Smooth muscle cell of the brain vasculature (primary cell): ENCODE measurements around the gene TFR2.

ENCODE experiments used
- DNase-seq: peaks from one replicate; pipeline ENCODE4 v3.0.0-alpha.2; 2012; ENCODE audit warnings: low read depth, low spot score

TFR2 gene

DNA sequence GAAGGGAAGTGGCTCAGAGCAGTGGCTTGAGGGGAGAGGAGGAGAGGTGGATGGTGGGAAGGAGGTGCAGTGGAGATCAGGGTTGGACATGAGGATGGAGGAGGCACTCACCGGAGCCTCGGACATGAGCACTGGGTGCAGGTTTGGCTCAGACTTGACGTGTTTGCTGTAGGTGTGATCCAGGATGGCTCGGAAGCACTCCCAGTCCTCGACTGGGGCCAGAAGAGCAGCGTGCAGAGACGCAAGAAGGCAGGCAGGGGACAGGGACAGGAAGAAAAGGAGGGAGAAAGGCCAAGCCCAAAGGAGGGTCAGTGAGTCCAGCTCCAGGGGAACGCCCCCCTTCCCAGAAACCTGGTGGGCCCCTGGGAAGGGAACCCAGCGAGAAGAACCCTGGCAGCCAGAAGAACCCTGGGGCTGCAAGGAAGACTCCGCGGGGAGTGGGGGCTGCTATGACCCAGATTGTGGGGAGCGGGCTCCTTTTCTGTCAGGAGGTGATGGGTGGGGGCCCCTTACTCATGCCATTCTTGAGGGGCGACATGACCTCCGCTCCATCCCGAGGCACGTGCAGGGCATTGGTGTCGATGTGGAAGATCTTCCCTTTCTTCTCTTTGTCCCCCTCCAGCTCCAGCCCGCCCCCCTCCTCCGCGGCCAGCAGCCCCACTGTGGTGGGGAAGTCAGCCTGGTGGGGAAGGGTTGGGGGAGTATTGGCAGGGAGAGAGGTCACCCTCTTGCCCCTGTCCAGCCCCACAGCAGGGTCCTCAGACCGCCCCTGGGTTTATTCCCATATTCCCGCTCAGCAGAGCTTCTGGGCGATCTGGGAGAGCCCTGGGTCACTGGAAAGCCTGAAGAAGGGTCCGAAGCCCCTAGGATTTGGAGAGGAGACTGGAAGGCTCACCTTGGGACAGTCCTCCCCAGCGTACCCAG lies 13.8 kb upstream of the TFR2 start:
- DNase-seq: no peak

DNA sequence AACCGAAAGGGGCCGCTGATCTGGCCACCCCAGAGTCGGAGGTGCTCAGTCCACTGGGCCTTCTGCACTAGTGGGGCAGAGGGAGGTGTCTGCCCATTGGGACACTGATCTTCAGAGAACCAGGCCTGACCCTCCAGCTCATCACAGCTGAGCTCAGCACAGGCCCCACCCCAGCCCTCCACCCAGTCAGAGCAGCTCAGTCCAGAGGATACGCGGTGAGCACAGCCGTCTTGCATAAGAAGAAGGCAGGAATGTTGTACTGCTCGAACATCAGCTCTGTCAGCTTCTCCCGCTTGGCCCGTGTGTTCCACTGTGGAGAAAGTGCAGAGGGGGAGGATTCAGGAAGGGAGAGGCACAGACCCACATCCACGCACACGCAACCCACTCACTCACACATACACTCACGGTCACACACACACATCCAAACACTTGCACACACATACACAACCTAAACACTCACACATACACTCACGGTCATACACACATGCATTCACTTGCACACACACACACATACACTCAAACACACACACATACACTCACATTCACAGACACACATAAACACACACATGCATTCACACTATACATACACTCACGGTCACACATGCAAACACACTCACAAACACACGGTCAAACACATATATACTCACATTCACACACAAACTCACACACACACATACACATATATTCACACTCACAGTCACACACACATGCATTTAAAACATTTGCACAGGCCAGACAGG lies 8.6 kb upstream of the TFR2 start:
- no peak for DNase-seq

DNA sequence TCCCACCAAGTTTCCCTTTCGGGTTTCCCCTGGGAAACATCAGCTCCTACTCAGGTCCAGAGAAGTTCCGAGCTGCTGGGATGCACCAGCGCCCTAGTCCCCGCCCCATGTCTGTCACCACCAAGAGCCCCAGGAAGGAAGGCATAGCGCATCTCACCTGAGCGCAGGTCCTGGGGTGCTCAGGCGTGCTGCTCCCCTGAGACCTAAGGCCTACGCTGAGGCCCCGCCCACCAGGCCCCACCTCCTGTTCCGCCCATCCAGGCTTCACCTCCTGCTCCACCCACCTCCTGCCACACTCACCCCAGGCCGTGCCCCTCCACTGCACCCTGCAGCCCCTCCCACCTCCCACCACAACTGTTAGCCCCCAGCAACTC lies 1.2 kb upstream of the TFR2 start:
- DNase-seq: no peak

DNA sequence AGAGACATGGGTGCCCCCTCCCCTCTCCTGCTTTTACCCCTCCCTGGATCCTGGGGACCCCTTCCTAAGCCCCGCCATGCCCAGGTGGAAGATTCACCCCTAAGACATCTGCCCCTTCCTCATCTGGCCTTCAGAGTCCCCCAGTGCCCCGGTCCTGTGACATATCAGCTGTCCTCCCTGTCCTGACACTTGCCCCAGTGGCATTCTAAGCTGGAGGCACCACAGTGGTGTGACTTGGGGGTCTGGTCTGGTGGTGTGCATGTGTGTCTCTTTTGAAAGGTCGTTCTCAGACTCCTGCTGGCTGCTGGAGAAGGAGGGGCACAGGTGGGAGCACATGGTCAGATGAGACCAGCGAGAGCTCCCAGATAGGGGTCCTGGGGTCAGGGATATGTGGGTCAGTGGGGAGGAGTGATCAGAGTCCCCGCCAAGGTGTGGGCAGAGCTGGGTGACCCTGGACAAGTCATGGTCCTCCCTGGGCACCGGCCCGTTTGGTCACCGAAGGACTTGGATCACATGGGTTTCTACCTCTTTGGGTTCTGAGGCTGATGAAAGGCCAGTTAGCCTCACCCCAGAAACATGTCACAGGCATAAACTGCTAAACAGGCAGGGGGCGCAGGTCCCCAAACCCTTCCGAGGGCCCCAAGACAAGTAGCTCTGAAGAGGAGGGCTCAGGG lies 645 bp upstream of the TFR2 start:
- DNase-seq: no peak

DNA sequence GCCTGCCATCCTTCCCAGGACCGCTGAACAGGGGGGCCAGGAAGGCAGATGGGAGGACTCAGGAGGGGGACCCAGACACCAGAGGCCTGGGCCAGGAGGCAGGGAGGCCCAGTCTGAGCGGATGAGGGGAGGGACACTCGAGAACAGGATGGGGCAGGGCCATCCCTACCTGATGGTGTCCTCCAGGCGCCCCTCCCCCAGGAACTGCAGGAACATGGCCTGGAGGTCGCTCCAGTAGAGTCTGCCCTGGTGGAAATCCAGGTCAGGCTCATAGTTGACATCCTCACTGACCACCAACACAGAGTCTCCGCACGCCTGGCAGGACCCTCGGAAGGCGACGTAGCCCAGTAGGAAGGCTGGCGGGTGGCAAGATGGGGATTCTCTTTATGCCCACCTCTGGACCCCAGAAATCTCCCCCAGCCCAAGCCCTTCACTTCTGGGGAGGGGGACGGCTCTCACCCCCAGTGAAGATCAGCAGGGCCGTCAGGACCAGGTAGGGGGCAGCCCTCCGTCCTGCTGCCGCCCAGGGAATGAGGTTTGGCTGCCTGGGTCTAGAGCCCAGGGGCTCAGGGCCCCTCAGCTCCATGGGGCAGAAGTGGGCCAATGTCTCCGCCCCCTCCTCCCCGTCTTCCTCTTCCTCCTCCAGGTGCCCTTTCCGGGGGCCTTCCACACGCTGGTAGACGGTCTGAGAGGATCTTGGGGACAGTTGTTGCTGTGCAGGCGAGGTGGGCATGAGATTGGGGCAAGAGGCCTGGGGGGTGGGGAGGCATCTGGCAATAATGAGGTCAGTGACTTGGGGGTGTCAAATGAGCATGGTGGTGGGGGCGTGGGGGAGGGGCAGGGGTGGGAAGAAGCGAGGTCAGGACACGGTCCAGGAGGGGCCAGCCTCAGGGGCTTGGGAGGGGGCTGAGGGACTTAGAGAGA lies 573 bp downstream of the TFR2 start:
- DNase-seq: no peak

DNA sequence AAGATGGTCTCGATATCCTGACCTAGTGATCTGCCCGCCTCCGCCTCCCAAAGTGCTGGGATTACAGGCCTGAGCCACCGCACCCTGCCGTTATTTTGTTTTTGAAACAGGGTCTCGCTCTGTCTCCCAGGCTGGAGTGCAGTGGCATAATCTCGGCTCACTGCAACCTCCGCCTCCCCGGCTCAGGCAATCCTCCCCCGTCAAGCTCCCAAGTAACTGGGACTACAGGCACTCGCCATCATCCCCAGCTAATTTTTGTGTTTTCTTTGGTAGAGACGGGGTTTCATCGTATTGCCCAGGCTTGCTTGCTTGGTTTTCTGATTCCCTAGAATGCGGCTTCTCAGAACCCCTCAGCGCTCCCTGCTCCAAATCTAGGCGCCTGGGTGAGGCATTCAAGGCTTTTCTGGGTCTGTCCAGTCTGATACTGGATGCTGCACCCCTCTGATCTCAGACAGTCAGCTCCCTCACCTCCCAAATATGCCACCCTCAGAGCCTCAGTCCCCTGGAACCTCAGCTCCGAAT lies 1.3 kb downstream of the TFR2 start:
- no peak for DNase-seq

DNA sequence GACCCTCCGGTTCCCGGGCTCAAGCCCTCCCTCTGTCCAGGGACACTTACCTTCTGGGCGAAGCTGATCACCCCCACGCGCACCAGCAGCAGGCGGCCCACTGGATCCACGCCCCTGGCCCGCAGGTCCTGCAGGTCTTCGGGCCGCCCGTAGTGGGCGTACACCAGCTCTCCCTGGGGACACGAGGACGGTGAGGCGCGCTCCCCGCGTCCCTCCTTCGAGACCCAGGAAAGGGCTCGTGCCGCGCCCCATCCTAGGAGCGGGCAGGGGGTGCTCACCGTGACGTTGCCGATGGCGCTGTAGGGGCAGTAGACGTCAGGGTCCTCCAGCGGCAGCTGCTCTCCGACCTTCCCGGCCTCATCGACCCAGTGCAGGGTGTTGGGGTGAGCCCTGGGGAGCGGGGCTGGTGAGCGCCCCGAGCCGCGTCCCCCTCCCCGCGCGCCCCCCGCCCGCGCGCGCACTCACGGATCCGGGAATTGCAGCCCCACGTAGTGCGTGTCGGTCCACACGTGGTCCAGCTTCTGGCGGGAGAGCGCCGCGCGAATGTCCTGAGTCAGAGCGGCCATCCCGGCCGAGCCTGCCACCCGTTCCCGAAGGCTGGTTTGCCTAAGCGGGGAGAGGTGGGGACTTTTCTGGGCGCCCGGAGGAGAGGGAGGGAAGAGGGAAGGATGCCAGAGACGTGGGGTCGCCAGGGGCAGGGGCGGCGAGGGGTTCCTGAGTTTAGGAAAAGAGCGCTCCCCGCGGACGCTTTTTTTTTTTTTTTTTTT lies 8.2 kb downstream of the TFR2 start:
- DNase-seq: no peak

DNA sequence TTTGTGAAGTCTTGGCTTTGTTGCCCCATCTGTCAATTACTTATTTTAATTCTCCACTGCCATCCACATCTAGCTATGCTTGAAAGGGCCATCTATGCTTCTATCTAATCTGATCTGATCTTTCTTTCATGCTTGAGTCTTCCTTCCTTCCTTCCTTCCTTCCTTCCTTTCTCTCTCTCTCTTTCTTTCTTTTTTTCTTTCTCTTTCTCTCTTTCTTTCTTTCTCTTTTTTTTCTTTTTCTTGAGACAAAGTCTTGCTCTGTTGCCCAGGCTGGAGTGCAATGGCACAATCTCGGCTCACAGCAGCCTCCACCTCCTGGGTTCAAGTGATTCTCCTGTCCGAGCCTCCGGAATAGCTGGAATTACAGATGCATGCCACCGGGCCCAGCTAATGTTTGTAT lies 11.3 kb downstream of the TFR2 start:
- DNase-seq: no peak

DNA sequence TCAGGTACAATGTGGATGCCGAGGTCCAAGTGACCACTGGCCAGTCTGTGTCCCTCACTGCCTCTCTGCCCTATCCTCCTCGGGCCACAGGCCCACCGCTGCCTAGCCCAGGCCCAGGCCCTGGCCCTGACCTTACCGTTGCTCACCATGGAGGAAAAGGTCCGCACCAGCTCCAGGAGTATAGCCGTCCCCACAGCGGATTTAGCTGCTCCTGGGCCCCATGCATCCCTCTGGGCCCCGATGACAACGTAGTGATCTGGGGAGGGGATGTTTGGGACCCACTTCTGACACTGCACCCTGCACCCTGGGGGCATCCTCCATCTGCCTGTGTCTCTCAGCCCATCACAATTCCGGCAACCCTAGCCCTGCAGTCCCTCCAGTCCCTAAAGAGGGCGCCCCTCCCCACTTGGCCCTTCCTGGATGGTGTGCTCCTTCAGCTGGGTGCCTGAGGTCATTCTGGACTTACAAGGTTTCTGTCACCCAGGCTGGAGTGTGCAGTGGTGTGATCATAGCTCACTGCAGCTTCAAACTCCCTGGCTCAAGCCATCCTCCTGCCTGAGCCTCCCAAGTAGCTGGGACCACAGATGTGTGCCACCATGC lies 12.1 kb downstream of the TFR2 start:
- DNase-seq: no peak

DNA sequence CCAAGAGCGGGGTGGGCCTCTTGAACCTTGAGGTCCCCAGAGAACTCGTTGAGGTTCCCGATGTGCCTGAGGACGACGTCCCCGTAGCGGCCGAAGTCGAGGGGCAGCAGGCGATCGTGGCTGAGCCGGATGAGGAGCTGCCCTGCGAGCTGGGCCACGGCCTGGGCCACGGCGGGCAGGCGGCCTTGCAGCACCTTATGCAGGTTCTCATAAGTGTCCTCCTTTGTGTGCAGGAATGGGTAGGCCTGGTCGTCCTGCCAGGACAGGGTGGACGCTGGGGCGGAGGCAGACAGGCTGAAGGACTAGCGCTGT lies 14.2 kb downstream of the TFR2 start:
- no peak for DNase-seq

DNA sequence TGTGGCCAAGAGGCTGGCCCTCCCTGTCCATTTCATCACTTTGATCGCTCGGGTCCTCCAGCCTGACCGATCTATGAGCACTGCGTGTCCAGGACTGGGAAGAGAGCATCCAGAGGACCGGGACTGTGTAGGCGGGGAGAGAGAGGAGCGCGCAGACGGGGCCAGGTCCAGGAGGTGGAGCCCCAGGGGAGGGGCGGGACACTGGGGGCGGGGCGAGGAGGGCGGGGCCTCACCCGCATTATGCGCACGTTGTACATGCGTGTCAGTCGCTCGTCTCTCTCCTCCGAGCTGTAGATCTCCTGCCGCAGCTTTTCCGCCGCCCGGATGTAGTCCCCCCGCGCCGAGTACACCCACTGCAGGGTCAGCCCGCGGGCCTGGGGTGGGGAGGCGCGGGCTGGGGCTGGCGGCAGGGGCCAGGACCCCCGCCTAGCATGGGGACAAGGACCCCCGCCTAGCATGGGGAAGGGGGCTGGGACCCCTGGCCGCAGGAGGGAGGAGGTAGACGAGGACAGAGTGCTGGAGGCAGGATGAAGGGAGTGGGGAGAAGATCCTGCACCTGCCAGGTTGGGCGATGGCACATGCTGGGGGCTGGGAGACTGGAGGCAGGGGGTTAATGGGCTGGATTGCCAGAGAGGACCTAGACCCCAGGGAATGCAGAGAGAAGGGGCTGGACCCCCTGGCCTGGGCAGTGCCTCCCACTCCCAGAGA lies 14.7 kb downstream of the TFR2 start:
- DNase-seq: no peak

DNA sequence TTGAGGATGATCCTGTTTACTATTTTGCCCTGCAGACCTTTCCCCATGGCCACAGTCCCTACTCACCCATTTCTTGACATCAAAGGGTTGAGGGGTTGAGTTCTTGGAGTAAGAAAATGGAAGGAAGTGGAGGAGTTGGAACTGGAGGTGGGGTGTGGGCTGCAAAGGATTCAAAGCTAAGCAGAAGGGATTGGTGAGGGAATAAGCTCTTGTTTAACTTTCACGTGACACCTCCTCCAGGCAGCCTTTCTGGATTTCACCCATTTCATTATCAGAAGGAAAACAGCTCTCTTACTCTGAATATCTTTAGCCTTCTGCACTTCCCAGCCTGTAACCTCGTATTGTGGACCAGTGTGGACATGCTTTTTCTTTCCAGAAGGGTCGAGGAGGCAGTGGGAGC lies 15.3 kb downstream of the TFR2 start:
- DNase-seq: no peak

DNA sequence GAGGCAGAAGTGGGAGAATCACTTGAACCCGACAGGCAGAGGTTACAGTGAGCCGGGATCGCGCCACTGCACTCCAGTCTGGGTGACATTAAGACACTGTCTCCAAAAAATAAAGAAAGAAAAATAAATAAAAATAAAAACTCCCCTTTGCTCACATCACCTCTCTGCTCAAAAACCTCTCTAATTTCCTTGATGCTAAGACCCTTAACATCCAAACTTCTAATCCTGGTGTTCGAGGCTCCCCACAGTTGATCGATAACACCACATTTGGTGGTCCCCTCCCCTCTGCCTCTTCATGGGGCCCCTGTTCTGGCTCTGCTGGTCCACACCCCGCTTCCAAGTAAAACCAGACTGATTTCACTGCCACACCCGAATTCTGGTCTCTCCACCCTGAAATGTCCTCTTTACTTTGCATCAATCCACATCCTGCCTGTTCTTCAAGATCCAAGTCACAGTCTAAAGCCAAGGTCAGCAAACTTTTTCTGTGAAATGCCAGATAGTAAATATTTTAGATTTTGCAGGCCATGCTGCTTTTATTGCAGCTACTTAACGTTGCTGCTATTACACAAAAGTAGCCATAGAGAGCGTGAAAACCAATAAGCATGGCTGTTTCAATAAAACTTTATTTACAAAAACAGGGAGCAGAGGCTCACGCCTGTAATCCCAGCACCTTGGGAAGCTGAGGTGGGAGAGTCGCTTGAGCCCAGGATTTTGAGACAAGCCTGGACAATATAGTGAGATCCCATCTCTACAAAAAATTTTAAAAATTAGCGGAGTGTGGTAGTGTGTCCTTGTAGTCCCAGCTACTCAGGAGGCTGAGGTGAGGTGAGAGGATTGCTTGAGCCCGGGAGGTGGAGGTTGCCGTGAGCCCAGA lies 17.2 kb downstream of the TFR2 start:
- DNase-seq: no peak

DNA sequence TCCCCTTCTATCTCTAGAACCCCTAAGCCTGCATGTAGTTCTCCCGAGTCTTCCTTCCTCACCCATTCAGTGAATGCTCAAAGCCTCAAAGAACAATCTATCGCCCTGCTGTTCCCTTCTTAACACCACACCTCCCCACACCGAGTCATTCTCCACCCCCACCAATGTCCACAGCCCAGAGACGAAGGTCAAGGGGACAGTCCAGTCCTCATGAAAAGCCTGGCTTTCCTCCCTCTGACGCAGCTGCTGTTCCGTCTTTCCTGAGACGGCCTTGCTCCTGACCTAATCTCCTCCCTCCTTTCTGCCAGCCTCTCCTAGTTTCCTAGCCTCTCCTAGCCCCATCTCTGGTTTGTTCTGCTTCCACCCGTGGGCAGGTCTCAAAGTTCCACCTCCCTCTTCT lies 19.8 kb downstream of the TFR2 start:
- no peak for DNase-seq

DNA sequence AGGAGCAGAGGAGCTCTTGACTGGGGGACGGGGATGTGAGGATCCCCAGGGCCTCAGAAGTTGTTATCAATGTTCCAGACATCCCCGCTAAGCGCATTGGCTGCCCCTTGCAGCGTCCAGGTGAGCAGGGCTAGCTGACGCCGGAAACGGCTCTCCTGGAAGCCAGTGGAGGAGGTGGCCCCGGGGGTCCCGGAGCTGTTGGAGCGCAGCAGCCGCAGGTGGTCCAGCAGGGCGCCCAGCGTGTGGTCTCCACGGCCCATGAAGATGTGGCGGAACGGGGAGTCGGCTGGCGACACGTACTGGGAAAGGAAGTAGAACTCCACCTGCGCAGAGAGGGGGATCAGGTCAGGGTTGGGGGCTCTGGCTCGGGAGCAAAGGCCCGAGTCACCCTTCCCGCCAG lies 20.5 kb downstream of the TFR2 start:
- DNase-seq: no peak

DNA sequence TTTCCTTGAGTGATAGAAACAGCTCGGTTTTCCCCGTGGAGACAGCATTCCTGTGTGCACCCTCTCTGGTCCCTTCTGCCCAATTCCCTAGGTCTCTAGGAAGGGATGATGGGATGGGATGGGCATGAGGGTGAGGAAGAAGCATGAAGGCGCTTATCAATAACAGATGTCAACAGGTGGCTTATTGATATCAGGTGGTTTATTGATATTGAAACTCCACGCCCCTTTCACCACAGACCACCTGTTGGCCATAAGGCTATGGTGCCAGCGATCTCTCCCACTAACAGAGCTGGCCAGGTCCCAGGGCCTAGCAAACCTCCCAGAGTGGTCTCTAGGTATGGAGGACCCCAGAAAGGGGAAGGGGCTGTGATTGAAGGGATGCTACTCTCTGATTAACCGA lies 21.1 kb downstream of the TFR2 start:
- no peak for DNase-seq

DNA sequence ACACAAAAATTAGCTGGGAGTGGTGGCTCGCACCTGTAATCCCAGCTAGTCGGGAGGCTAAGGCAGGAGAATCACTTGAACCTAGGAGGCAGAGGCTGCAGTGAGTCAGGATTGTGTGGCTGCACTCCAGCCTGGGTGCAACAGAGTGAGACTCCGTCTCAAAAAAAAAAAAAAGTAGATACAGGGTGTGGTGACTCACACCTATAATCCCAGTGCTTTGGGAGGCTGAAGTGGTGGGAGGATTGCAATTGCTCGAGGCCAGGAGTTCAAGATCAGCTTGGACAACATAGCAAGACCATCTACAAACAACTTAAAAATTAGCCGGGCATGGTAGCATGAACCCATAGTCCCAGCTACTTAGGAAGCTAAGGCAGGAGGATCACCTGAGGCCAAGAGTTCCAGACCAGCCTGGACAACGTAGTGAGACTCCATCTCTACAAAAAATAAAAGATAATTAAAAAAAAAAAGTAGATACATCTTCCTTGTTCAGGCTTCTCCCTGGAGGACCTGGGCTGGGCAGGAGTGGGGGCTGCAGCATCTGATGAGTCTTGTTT lies 27.0 kb downstream of the TFR2 start:
- no peak for DNase-seq
